ENCODE measurements around the gene SPNS2.

The SPNS2 gene

DNA sequence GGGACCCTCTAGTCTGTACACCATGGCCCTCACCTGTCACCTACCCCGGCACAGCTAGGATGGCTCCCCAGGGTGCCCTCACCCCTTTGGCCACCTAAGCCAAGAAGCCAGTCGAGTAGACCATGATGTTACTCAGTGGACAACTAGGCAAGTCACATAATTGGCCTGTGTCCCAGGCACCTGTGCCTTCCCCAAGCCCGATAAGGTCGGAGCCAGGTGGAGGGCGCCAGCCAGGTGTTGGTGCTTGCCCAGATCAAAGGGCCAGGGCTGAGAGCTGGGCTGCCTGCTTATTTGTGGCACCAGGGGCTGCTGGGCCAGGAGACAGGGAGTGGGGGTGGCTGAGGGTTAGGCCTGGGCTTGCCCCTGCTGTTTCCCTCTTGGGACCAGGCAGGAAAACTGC is 16.8 kb downstream of the SPNS2 start:
- no peaks in the 10 kb centered on the region for H3K27me3 ChIP-seq (ENCODE audit: control insufficient read depth, insufficient read depth, low read length)
- H3K9ac ChIP-seq (ENCODE audit: low read length), result no peak overlapping the region
- no peaks in the 10 kb centered on the region for H3K4me1 ChIP-seq (ENCODE audit: control insufficient read depth, low read depth, low read length)
- H3K36me3 ChIP-seq (ENCODE audit: control insufficient read depth, low read depth, low read length), result no peaks in the 10 kb centered on the region
- no peaks in the 10 kb centered on the region for H3K9me3 ChIP-seq (ENCODE audit: control insufficient read depth, low read depth, low read length)
- no peak overlapping the region for H3K27ac ChIP-seq (ENCODE audit: low read length)
- H3K4me3 ChIP-seq (ENCODE audit: low read length), result no peak overlapping the region

GRCh38 chr17:4516735-4517134 is 18.1 kb downstream of the SPNS2 start:
- Histone ChIP-seq H3K4me3 (ENCODE audit: low read length) (no peak overlapping the region), H3K36me3 (ENCODE audit: control insufficient read depth, low read depth, low read length) (no peaks in the 10 kb centered on the region), H3K4me1 (ENCODE audit: control insufficient read depth, low read depth, low read length) (no peaks in the 10 kb centered on the region), H3K27me3 (ENCODE audit: control insufficient read depth, insufficient read depth, low read length) (no peaks in the 10 kb centered on the region), H3K9me3 (ENCODE audit: control insufficient read depth, low read depth, low read length) (no peaks in the 10 kb centered on the region), H3K27ac (ENCODE audit: low read length) (no peak overlapping the region), H3K9ac (ENCODE audit: low read length) (no peak overlapping the region)

DNA sequence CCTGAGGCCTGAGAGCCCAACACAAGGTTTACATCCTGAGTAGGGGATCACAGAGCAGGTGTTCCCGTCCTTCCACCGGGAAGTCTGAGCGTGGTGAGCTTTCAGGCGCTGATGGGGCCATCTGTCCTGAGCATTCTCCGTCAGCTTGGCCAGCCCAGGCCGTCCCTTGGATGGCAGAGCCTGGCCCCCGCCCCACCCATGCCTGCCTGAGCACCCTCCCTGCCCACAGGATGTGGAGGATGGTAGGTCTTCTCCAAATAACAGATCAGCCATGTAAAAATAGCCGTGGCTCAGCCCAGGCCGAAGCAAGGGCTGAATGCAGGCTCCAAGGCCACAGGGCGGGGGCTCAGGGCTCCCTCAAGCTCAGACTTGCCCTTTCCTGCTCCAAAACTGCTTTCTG is 20.2 kb downstream of the SPNS2 start:
- H3K27me3 ChIP-seq (ENCODE audit: control insufficient read depth, insufficient read depth, low read length), result peaks cover 12% of the 10 kb centered on the region
- H3K9ac ChIP-seq (ENCODE audit: low read length), result no peak overlapping the region
- H3K27ac ChIP-seq (ENCODE audit: low read length), result no peak overlapping the region
- no peaks in the 10 kb centered on the region for H3K4me1 ChIP-seq (ENCODE audit: control insufficient read depth, low read depth, low read length)
- H3K9me3 ChIP-seq (ENCODE audit: control insufficient read depth, low read depth, low read length), result no peaks in the 10 kb centered on the region
- no peaks in the 10 kb centered on the region for H3K36me3 ChIP-seq (ENCODE audit: control insufficient read depth, low read depth, low read length)
- no peak overlapping the region for H3K4me3 ChIP-seq (ENCODE audit: low read length)

GRCh38 chr17:4519361-4519788 is 20.7 kb downstream of the SPNS2 start:
- no peak overlapping the region for H3K4me3 ChIP-seq (ENCODE audit: low read length)
- H3K9ac ChIP-seq (ENCODE audit: low read length), result no peak overlapping the region
- no peaks in the 10 kb centered on the region for H3K4me1 ChIP-seq (ENCODE audit: control insufficient read depth, low read depth, low read length)
- H3K27ac ChIP-seq (ENCODE audit: low read length), result no peak overlapping the region
- no peaks in the 10 kb centered on the region for H3K9me3 ChIP-seq (ENCODE audit: control insufficient read depth, low read depth, low read length)
- peaks cover 15% of the 10 kb centered on the region for H3K27me3 ChIP-seq (ENCODE audit: control insufficient read depth, insufficient read depth, low read length)
- no peaks in the 10 kb centered on the region for H3K36me3 ChIP-seq (ENCODE audit: control insufficient read depth, low read depth, low read length)

DNA sequence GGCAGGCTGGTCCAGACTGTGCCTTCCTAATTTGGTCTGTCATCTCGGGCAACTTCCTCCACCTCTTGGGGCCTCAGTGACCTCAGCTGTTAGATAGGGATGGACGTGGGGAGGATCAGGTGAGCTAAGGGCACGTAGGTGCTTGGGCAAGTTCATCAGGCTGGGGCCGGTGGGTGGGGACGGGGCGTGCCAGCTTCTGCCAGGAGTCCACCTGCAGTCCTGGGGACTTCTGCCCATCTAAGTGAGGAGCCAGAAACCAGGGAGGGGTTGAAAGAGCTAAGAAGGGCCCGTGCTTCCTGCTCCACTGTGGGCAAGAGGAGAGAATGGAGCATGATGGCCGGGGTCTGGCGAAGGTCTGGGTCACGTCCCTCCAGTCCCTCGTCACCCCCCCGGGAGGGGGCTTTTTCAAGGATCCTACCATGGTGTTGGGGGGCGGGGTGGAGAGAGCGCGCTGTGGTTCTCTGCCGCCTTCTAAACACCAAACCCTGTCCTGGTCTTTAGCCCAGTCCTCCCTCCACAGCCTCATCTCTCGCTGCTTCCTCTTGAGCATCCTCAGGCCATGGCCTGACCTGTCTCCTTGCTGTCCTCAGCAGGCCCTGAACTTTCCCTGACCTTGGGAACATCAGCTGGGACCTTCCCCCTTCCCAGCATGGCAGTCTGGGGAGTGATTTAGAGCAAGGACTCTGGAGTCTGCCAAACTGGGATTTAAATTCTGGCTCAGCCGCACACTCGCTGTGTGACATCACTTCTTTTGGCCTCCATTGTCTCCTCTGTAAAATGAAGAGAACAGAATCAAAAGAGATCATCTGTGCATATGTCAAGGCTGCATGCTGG is 21.6 kb downstream of the SPNS2 start:
- Histone ChIP-seq H3K36me3 (ENCODE audit: control insufficient read depth, low read depth, low read length) (no peaks in the 10 kb centered on the region), H3K27me3 (ENCODE audit: control insufficient read depth, insufficient read depth, low read length) (peaks cover 23% of the 10 kb centered on the region), H3K4me3 (ENCODE audit: low read length) (no peak overlapping the region), H3K9me3 (ENCODE audit: control insufficient read depth, low read depth, low read length) (no peaks in the 10 kb centered on the region), H3K4me1 (ENCODE audit: control insufficient read depth, low read depth, low read length) (no peaks in the 10 kb centered on the region), H3K27ac (ENCODE audit: low read length) (no peak overlapping the region), H3K9ac (ENCODE audit: low read length) (no peak overlapping the region)

GRCh38 chr17:4520894-4521600 is 22.4 kb downstream of the SPNS2 start:
- Histone ChIP-seq H3K4me1 (ENCODE audit: control insufficient read depth, low read depth, low read length) (no peaks in the 10 kb centered on the region), H3K27ac (ENCODE audit: low read length) (no peak overlapping the region), H3K9me3 (ENCODE audit: control insufficient read depth, low read depth, low read length) (no peaks in the 10 kb centered on the region), H3K36me3 (ENCODE audit: control insufficient read depth, low read depth, low read length) (no peaks in the 10 kb centered on the region), H3K4me3 (ENCODE audit: low read length) (no peak overlapping the region), H3K9ac (ENCODE audit: low read length) (no peak overlapping the region), H3K27me3 (ENCODE audit: control insufficient read depth, insufficient read depth, low read length) (peaks cover 31% of the 10 kb centered on the region)

GRCh38 chr17:4522661-4523060 is 24.0 kb downstream of the SPNS2 start:
- Histone ChIP-seq H3K4me1 (ENCODE audit: control insufficient read depth, low read depth, low read length) (no peaks in the 10 kb centered on the region), H3K4me3 (ENCODE audit: low read length) (no peak overlapping the region), H3K27me3 (ENCODE audit: control insufficient read depth, insufficient read depth, low read length) (peaks cover 47% of the 10 kb centered on the region), H3K9me3 (ENCODE audit: control insufficient read depth, low read depth, low read length) (no peaks in the 10 kb centered on the region), H3K27ac (ENCODE audit: low read length) (no peak overlapping the region), H3K9ac (ENCODE audit: low read length) (no peak overlapping the region), H3K36me3 (ENCODE audit: control insufficient read depth, low read depth, low read length) (no peaks in the 10 kb centered on the region)

- Histone ChIP-seq H3K27ac (ENCODE audit: low read length) (no peak overlapping the region), H3K36me3 (ENCODE audit: control insufficient read depth, low read depth, low read length) (no peaks in the 10 kb centered on the region), H3K9ac (ENCODE audit: low read length) (no peak overlapping the region), H3K4me3 (ENCODE audit: low read length) (no peak overlapping the region), H3K4me1 (ENCODE audit: control insufficient read depth, low read depth, low read length) (no peaks in the 10 kb centered on the region), H3K27me3 (ENCODE audit: control insufficient read depth, insufficient read depth, low read length) (peaks cover 59% of the 10 kb centered on the region), H3K9me3 (ENCODE audit: control insufficient read depth, low read depth, low read length) (no peaks in the 10 kb centered on the region)
These were observed 25.3 kb downstream of the SPNS2 start for GRCh38 chr17:4523946-4524345.

DNA sequence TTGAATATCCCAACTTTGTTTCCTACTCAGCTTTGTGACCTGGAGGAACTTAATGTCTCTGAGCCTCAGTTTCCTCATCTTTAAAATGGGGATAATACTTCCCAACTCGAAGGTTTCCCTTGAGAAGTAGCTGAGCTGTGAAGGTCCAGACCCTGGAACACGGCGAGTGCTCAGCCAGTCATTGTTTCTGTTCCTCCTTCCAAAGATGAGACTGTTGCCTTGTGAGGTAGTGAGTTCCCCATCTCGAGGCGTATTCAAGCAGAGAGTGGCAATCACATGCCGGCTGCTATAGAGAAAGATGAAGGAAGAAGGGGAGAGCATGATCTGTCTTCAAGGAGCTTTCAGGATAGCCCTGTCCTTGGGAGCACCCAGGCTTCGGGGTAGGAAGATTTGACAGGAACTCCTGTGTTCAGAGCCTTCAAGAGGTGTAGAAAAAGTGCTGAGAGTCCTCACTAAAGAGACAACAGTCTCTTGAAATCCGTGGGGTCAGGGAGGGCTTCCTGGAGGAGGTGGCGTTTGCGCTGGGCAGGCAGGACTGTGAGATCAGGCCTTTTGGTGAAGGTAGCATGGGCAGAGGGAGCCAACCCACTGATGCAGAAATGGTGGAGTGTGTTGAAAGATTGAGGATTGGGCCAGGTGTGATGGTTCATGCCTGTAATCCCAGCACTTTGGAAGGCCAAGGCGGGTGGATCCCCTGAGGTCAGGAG is 27.2 kb downstream of the SPNS2 start:
- H3K27ac ChIP-seq (ENCODE audit: low read length), result no peak overlapping the region
- no peaks in the 10 kb centered on the region for H3K4me1 ChIP-seq (ENCODE audit: control insufficient read depth, low read depth, low read length)
- no peaks in the 10 kb centered on the region for H3K36me3 ChIP-seq (ENCODE audit: control insufficient read depth, low read depth, low read length)
- H3K27me3 ChIP-seq (ENCODE audit: control insufficient read depth, insufficient read depth, low read length), result peaks cover 78% of the 10 kb centered on the region
- no peaks in the 10 kb centered on the region for H3K9me3 ChIP-seq (ENCODE audit: control insufficient read depth, low read depth, low read length)
- no peak overlapping the region for H3K4me3 ChIP-seq (ENCODE audit: low read length)
- no peak overlapping the region for H3K9ac ChIP-seq (ENCODE audit: low read length)

DNA sequence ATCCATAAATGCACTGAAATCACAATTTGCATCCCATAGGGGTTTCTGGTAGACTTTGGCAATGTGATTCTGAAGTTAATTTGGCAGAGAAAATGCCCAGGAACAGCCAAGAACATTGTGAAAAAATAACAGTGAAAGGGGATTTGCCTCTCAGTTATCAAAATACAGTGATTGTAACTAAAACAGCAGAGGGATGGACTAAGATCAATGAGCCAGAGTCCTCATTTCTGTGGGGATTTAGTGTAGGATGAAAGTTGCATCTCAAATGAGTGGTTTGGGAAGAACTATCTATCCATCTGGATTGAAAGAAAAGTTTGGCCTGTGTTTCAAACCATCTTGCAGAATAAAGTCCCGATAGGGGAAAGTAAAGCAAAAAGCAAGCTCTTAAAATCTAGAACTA is 28.5 kb downstream of the SPNS2 start:
- no peak overlapping the region for H3K9ac ChIP-seq (ENCODE audit: low read length)
- no peaks in the 10 kb centered on the region for H3K36me3 ChIP-seq (ENCODE audit: control insufficient read depth, low read depth, low read length)
- H3K27ac ChIP-seq (ENCODE audit: low read length), result no peak overlapping the region
- H3K4me3 ChIP-seq (ENCODE audit: low read length), result no peak overlapping the region
- no peaks in the 10 kb centered on the region for H3K4me1 ChIP-seq (ENCODE audit: control insufficient read depth, low read depth, low read length)
- H3K9me3 ChIP-seq (ENCODE audit: control insufficient read depth, low read depth, low read length), result no peaks in the 10 kb centered on the region
- peaks cover 91% of the 10 kb centered on the region for H3K27me3 ChIP-seq (ENCODE audit: control insufficient read depth, insufficient read depth, low read length)

DNA sequence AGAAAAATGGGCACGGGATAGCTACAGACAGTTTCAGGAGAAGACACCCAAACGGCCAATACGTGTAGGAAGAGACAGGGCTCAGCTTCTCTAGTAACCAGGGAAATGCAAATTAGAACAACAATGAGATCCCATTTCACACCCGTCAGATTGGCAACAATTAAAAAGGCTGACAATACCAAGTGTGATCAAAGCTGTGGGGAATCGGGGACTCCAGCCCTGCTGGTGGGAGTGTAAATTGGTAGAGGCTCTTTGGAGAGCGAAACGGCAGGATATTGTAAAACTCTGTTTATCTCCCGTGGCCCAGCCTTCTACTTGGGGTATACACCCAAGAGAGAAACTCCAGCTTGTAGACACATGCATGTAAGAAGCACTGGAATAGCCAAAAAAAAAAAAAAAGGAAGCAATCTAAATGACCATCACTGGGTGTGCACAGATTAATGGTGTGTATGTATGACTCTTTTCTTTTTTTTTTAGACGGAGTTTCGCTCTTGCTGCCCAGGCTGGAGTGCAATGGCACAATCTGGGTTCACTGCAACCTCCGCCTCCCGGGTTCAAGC is 29.0 kb downstream of the SPNS2 start:
- H3K4me1 ChIP-seq (ENCODE audit: control insufficient read depth, low read depth, low read length), result no peaks in the 10 kb centered on the region
- H3K27ac ChIP-seq (ENCODE audit: low read length), result no peak overlapping the region
- no peaks in the 10 kb centered on the region for H3K9me3 ChIP-seq (ENCODE audit: control insufficient read depth, low read depth, low read length)
- H3K27me3 ChIP-seq (ENCODE audit: control insufficient read depth, insufficient read depth, low read length), result peaks cover 92% of the 10 kb centered on the region
- H3K9ac ChIP-seq (ENCODE audit: low read length), result no peak overlapping the region
- H3K4me3 ChIP-seq (ENCODE audit: low read length), result no peak overlapping the region
- no peaks in the 10 kb centered on the region for H3K36me3 ChIP-seq (ENCODE audit: control insufficient read depth, low read depth, low read length)

All from iPS-18a (cell line).